HG03439 (cell line): Measurements from ENCODE around the gene GALNT14.

Experiments used
- ATAC-seq: cut with Tn5 transposase; IDR thresholded peaks from one replicate; pipeline ENCODE4 v1.9.1; 2021; ENCODE audit warnings: mild to moderate bottlenecking, moderate library complexity; ENCODE audit not compliant: unreplicated experiment

Gene GALNT14

GRCh38 chr2:30981510-30981909 is 156.7 kb downstream of the GALNT14 start:
- no peak for ATAC-seq

GRCh38 chr2:30981096-30981495 is 157.1 kb downstream of the GALNT14 start:
- ATAC-seq: no peak

GRCh38 chr2:30979822-30980245 is 158.4 kb downstream of the GALNT14 start:
- no peak for ATAC-seq

- ATAC-seq: no peak
Observed at GRCh38 chr2:30978854-30979253, 159.4 kb downstream of the GALNT14 start.

- ATAC-seq: no peak
Observed at GRCh38 chr2:30978044-30978443, 160.2 kb downstream of the GALNT14 start.

GRCh38 chr2:30975156-30975555 is 163.1 kb downstream of the GALNT14 start:
- ATAC-seq: no peak

GRCh38 chr2:30974554-30974953 is 163.7 kb downstream of the GALNT14 start:
- no peak for ATAC-seq

GRCh38 chr2:30974092-30974491 is 164.1 kb downstream of the GALNT14 start:
- ATAC-seq: no peak

- no peak for ATAC-seq
Observed at GRCh38 chr2:30971231-30972025, 166.8 kb downstream of the GALNT14 start.

- no peak for ATAC-seq
Observed at GRCh38 chr2:30968660-30969397, 169.4 kb downstream of the GALNT14 start.

GRCh38 chr2:30966786-30967185 is 171.5 kb downstream of the GALNT14 start:
- no peak for ATAC-seq

GRCh38 chr2:30965022-30965531 is 173.2 kb downstream of the GALNT14 start:
- ATAC-seq: no peak

GRCh38 chr2:30964334-30965005 is 173.8 kb downstream of the GALNT14 start:
- ATAC-seq: no peak

- no peak for ATAC-seq
Observed at GRCh38 chr2:30963184-30963583, 175.1 kb downstream of the GALNT14 start.

GRCh38 chr2:30960213-30960612 is 178.0 kb downstream of the GALNT14 start:
- no peak for ATAC-seq

- no peak for ATAC-seq
Observed at GRCh38 chr2:30959653-30960052, 178.6 kb downstream of the GALNT14 start.

GRCh38 chr2:30958918-30959265 is 179.3 kb downstream of the GALNT14 start:
- ATAC-seq: no peak

GRCh38 chr2:30958193-30958917 is 179.9 kb downstream of the GALNT14 start:
- ATAC-seq: no peak

- no peak for ATAC-seq
Observed at GRCh38 chr2:30957591-30957990, 180.6 kb downstream of the GALNT14 start.

GRCh38 chr2:30956995-30957394 is 181.2 kb downstream of the GALNT14 start:
- ATAC-seq: no peak
